Measurements from ENCODE around the gene MYBPC3.

The MYBPC3 gene

GRCh38 chr11:47352556-47352955, at the start of gene MYBPC3:
MYBPC3 (minus strand) TSS chr11:47352702; CDS start chr11:47352647, 55 bp downstream.
- no peak for DNase-seq (ENCODE audit: low spot score)

DNA sequence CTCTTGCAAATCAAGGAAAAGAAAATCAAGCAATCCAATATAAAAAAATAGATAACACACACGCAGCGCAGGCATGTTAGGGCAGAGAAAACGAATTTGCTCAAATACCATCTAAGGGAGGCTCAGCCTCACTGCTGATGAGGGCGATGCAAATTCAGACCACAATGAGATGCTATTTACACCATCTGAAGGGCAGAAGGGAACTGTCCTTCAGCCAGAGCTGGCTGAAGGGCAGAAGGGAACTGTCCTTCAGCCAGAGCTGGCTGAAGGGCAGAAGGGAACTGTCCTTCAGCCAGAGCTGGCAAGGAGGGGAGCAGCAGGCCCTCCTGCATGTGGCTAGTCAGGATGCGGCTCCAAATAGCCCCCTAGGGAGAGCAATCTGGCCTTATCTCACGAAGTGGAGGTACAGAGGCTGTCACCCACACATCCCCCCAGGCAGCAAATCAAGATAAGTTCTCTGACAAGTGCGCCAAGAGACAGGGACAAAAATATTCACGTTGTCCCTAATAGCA, 48.3 kb upstream of the MYBPC3 start:
- no peak for DNase-seq (ENCODE audit: low spot score)

GRCh38 chr11:47399860-47400767, 47.6 kb upstream of the MYBPC3 start:
- no peak for DNase-seq (ENCODE audit: low spot score)

GRCh38 chr11:47398551-47398950, 46.0 kb upstream of the MYBPC3 start:
- no peak for DNase-seq (ENCODE audit: low spot score)

DNA sequence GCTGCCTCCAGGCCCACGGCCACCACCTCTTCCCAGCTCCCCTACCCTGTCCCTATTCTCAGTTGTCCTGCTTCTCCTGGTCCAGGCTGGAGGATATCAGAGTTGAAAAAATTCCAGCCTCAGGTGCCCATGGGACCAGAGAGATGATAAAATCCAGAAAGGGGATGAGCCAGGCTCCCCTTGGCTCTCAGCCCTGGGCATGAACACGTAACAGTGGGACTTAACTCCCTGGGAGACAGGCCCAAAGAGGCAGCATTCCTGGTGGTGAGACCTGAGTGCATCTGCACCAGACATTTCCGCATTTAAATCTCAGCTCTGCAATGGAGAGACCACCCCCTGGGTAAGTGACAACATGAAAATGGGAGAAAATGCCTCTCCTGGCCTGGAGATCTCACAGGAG, 45.5 kb upstream of the MYBPC3 start:
- no peak for DNase-seq (ENCODE audit: low spot score)

DNA sequence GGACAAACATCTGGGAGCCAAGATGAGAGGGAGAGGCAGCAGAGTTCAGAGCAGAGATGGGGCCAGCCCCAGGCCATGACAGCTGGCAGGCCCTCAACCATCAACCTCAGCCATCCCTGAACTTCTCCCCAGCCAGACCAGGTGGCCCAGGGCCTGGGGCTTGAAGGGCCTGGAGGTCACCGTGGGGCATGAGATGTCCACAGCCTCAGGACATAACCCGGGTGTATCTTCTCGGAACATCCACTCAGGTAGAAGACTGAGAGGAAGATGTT, 43.5 kb upstream of the MYBPC3 start:
- DNase-seq (ENCODE audit: low spot score), result no peak

- DNase-seq (ENCODE audit: low spot score), result no peak
Observed at GRCh38 chr11:47395223-47396048, 42.9 kb upstream of the MYBPC3 start.

GRCh38 chr11:47394322-47395222, 42.1 kb upstream of the MYBPC3 start:
- DNase-seq (ENCODE audit: low spot score), result peak; percentile 61

GRCh38 chr11:47394050-47394321, 41.5 kb upstream of the MYBPC3 start:
- no peak for DNase-seq (ENCODE audit: low spot score)

GRCh38 chr11:47393163-47394049, 40.9 kb upstream of the MYBPC3 start:
- no peak for DNase-seq (ENCODE audit: low spot score)

- DNase-seq (ENCODE audit: low spot score), result no peak
Observed at GRCh38 chr11:47392546-47393162, 40.2 kb upstream of the MYBPC3 start.

- DNase-seq (ENCODE audit: low spot score), result no peak
Observed at GRCh38 chr11:47391711-47392432, 39.4 kb upstream of the MYBPC3 start.

- DNase-seq (ENCODE audit: low spot score), result no peak
Observed at GRCh38 chr11:47391077-47391583, 38.6 kb upstream of the MYBPC3 start.

DNA sequence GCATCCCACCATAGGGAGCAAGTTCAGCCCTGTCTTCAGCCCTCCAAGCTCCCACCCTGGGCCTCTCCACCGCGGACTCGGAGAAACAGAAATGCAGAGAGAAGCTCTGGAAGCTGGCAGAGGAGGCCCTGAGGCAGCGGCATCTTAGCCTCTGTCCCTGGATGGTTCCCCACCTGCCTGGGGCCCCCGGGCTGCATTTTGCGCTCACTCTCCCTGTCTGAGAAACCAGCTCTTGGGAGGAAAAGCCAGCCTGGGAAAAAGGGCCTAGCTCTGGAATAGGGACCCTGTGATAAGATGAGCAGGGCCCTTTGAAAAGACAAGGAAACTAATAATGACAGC, 37.9 kb upstream of the MYBPC3 start:
- no peak for DNase-seq (ENCODE audit: low spot score)

DNA sequence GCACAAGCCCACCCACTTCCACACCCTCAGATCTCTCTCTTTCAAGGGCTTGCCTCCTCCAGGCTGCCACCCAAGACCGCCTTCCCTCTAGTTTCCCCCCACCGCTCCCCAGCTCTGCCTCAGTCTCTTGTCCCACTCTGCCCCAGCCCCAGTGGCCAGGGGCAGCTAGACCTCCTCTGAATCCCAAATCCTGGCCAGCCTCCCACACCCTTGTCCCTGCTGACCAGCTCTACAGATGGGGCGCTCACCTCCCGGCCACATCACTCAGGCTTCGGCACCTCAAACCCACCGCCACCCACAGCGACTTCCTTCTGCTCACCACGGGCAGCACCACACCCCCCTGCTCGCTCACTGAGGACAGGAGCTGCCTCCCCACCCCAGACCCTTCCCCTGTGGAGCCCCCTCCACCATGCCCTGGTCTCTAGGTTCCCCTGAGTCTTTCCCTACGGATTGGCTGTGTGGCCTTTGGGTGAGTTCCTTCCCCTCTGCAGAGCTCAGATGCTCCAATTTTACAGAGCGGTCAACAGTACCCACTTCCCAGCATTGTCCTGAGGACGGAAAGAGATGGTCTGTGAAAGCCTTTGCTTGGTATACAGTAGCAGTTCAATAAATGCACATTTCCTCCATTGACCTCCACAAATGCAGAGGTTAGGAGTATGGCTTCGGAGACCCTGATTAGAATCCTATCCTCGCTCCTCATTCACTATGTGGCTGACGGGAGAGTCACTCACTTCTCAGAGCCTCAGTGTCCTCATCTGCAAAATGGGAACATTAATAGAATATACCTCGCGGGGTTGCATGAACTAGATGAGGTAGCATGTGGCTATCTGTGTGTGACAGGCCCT, 37.3 kb upstream of the MYBPC3 start:
- DNase-seq (ENCODE audit: low spot score), result no peak

GRCh38 chr11:47388697-47389576, 36.4 kb upstream of the MYBPC3 start:
- no peak for DNase-seq (ENCODE audit: low spot score)

DNA sequence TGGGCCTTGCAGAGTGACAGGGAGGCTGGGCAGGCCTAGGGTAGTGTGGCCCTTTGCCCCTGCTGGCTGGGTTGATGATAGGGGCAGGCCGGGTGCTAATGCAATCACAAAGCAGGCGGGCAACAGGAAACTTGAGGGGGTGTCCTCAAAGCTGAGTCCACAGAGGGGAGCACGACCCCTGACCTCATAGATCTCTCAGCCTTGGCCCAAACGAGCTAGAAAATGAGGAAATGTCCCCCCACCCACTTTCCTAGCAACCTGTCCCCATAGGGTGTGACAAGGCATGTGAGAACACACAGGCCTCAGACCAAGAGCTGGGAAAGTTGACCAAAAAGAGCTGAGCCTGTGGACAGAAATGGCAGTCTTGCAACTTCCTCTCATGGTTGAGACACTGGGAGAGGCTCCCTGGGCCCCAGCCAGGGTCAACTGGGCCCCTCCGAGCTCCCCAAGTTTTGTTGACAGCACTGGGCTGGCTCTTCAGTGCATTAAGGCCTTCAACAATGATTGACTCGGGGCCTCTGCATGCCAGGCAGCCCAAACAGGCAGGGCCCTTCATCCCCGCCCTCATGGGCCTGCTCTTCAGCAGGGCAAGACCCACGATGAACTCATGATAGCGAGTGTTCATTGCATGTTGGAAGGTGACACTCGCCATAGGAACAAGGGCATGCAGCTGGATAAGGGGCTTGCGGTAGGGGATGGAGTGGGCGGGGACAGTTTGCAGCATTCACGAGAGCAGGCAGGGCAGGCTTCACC, 35.6 kb upstream of the MYBPC3 start:
- no peak for DNase-seq (ENCODE audit: low spot score)

Measured in activated CD4-positive, alpha-beta T cell treated with anti-CD3 and anti-CD28 coated beads, Interleukin-2, Interleukin-4, amounts not matched to agents 100 ng/mL and 50 ng/mL, durations not matched to agents 16 hours and 8 hours (primary cell).